ENCODE measurements around the gene RAD51B. TPM values are rescaled to one million over a fixed set of nuclear protein-coding genes. Genes with fewer than 3 reads are reported as not detected.

The RAD51B gene
- total and polyA plus RNA-seq, 9 of the 15 experiments (the other 6 are each of a cell fraction or from before 2014, with no cell fraction given): 8.5 to 17.3 (median 11.3) TPM

DNA sequence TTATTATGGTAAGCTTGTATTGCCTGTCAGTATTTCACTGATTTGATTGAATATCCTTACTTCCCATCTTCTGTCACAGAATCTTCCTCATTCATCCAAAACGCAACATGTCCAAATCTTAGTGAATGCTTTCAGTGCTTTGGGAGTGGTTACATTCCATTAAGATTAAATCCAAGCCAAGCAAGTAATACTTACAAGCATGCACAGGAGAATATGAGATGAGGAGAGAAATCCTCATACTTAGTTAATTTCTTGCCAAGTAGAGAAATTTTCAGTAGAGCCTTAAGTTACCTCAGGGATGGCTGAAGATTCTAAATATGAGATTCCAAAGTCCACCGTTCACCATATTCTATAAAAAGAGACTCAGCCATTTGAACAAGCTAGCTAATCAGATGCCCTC lies 316.0 kb downstream of the RAD51B start:
- intact Hi-C loops (cut with micrococcal nuclease) (no loop called here), in situ Hi-C loops (cut with MboI) (no loop called here)
- no peaks in the 10 kb centered on the region; a peak in 1 of 5 replicates for H3K4me1 ChIP-seq (replicated peaks in 1 of 2; ENCODE audit: control insufficient read depth in 2 of 2, insufficient read depth in 2 of 2, low read length in 2 of 2)
- no peak overlapping the region for H2AFZ ChIP-seq (ENCODE audit: low read depth, low read length)
- H3K4me3 ChIP-seq: no peak overlapping the region
- POLR2A ChIA-PET: interaction anchor here (0.7 kb wide), 1 partner anchor 33 kb away, joined by 3 read pairs; no protein-coding TSS in a partner anchor
- H3K27me3 ChIP-seq (ENCODE audit: control insufficient read depth in 2 of 2, insufficient read depth in 2 of 2, low read length in 2 of 2): no peaks in the 10 kb centered on the region
- WGBS (ENCODE audit: insufficient coverage, low coverage, missing lambda C conversion rate): 42% methylated on average over 2 of the region's 2 CpGs
- H3K79me2 ChIP-seq (ENCODE audit: control insufficient read depth, insufficient read depth, low read length): no peaks in the 10 kb centered on the region
- no peaks in the 10 kb centered on the region for H3K9me3 ChIP-seq (replicated peaks; ENCODE audit: control insufficient read depth, insufficient read depth, low read depth, low read length)
- ATAC-seq (no peak), DNase-seq (ENCODE audit: extremely low read depth in 1 of 4, low spot score in 3 of 4) (no peak), FAIRE-seq (no peak)
- CTCF ChIA-PET (ENCODE audit: low intra/inter-chr PET ratio): no interaction called here
- no peaks in the 10 kb centered on the region for H4K20me1 ChIP-seq (replicated peaks; ENCODE audit: control insufficient read depth, insufficient read depth, low read length)
- no TSS peak for BruUV-seq (replicated peaks)
- H3K9me1 ChIP-seq (ENCODE audit: control insufficient read depth, insufficient read depth, low read length): no peaks in the 10 kb centered on the region
- no peaks in the 10 kb centered on the region for H3K36me3 ChIP-seq (ENCODE audit: control insufficient read depth, insufficient read depth, low read length)
- no peak overlapping the region for H3K9ac ChIP-seq (ENCODE audit: insufficient read depth in 1 of 2, low read depth in 2 of 2, low read length in 2 of 2)
- TF ChIP-seq, protein P1, sequence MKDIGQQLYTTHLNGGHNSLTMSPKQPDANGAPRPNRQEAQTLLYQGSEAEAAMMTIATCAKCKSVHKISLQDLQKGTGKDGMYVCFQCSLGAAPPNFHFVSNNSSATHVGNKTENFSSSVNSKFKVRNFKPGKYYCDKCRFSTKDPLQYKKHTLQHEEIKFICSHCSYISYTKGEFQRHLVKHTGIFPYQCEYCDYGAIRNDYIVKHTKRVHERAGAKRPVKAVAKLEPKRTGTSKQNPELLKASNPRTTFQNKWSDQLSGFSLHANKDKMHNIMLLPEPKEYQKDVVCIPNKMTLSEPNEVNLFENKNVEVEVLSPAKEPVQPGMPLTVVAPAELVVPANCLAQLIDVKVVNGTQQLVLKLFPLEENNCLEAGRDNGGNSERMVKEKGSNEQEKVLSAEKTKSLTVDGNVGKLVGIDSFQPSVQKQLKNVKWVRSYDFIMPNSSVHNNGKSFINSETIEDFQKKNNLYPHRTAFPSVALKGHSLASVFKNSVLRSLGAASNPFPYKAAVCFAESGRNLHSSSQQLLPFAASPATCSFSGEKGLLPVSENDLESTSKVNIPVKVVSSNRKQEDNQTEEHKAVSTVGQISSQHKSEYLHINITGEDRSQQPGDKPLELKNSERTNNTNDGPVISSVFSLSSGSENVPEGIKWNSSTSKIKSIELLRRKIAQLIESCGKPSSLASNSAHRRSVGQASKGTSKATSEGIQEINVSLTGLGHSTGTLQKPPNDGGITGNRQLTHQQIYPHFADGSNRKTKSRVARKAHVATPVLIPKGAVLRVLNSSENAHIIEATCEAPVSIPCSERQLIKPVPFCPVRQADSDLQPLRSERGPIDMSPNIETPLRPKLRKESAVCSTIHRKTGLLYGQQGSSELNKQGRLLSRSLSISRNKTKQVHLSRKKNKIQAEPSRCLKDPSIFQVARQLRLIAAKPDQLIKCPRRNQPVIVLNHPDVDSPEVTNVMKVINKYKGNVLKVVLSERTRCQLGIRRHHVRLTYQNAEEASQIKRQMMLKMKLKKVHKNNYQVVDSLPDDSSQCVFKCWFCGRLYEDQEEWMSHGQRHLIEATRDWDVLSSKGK (CRISPR knock-in tag; IDR thresholded peaks at IDR 0.05): no peak
- TF ChIP-seq EWSR1 (IDR thresholded peaks at IDR 0.05; ENCODE audit: borderline replicate concordance, low read depth, partially characterized antibody) (no peak), ZNF586 (CRISPR knock-in tag; conservative IDR thresholded peaks at IDR 0.05) (no peak), STAG1 (CRISPR knock-in tag; IDR thresholded peaks at IDR 0.05; ENCODE audit: borderline replicate concordance) (no peak), ZFP1 (CRISPR knock-in tag; IDR thresholded peaks at IDR 0.05) (no peak), ZBTB17 (CRISPR knock-in tag; IDR thresholded peaks at IDR 0.05) (no peak), RBM15 (IDR thresholded peaks at IDR 0.05; ENCODE audit: insufficient read depth, low read length) (no peak), TBP (optimal IDR thresholded peaks at IDR 0.05; ENCODE audit: low read depth, low read length) (no peak)
- TF ChIP-seq, protein P2, sequence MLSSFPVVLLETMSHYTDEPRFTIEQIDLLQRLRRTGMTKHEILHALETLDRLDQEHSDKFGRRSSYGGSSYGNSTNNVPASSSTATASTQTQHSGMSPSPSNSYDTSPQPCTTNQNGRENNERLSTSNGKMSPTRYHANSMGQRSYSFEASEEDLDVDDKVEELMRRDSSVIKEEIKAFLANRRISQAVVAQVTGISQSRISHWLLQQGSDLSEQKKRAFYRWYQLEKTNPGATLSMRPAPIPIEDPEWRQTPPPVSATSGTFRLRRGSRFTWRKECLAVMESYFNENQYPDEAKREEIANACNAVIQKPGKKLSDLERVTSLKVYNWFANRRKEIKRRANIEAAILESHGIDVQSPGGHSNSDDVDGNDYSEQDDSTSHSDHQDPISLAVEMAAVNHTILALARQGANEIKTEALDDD (IDR thresholded peaks at IDR 0.05): no peak
- TF ChIP-seq, protein P3, sequence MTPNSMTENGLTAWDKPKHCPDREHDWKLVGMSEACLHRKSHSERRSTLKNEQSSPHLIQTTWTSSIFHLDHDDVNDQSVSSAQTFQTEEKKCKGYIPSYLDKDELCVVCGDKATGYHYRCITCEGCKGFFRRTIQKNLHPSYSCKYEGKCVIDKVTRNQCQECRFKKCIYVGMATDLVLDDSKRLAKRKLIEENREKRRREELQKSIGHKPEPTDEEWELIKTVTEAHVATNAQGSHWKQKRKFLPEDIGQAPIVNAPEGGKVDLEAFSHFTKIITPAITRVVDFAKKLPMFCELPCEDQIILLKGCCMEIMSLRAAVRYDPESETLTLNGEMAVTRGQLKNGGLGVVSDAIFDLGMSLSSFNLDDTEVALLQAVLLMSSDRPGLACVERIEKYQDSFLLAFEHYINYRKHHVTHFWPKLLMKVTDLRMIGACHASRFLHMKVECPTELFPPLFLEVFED (CRISPR knock-in tag; conservative IDR thresholded peaks at IDR 0.05): no peak
- H3K4me2 ChIP-seq (ENCODE audit: insufficient read depth, low read length): no peak overlapping the region
- no peak overlapping the region for H3K27ac ChIP-seq (ENCODE audit: extremely low read depth, low read depth, low read length)

All from K562 (cell line).